ENCODE results near the gene DCLK2.

Gene DCLK2

GRCh38 chr4:150248181-150248580 lies 169.9 kb downstream of the DCLK2 start:
- DNase-seq, result no peak

GRCh38 chr4:150250293-150250997 lies 172.2 kb downstream of the DCLK2 start:
- no peak for DNase-seq

- DNase-seq, result no peak
These were observed 172.9 kb downstream of the DCLK2 start for GRCh38 chr4:150250998-150251651.

GRCh38 chr4:150251752-150252190 lies 173.5 kb downstream of the DCLK2 start:
- no peak for DNase-seq

GRCh38 chr4:150252306-150252705 lies 174.1 kb downstream of the DCLK2 start:
- DNase-seq, result no peak

GRCh38 chr4:150252741-150253140 lies 174.5 kb downstream of the DCLK2 start:
- DNase-seq, result no peak

- no peak for DNase-seq
These were observed 175.2 kb downstream of the DCLK2 start for GRCh38 chr4:150253416-150253815.

GRCh38 chr4:150253965-150254630 lies 175.9 kb downstream of the DCLK2 start:
- DNase-seq, result no peak

- DNase-seq, result no peak
These were observed 177.5 kb downstream of the DCLK2 start for GRCh38 chr4:150255610-150256224.

- DNase-seq, result no peak
These were observed 178.0 kb downstream of the DCLK2 start for GRCh38 chr4:150256225-150256620.

- DNase-seq, result no peak
These were observed 178.8 kb downstream of the DCLK2 start for GRCh38 chr4:150256841-150257730.

GRCh38 chr4:150258569-150258968 lies 180.3 kb downstream of the DCLK2 start:
- no peak for DNase-seq

- peak in 1 of 2 experiments; percentile 8 for DNase-seq
These were observed 181.8 kb downstream of the DCLK2 start for GRCh38 chr4:150259861-150260567.

GRCh38 chr4:150261571-150261970 lies 183.3 kb downstream of the DCLK2 start:
- DNase-seq, result no peak

- DNase-seq, result no peak
These were observed 184.4 kb downstream of the DCLK2 start for GRCh38 chr4:150262611-150263010.

GRCh38 chr4:150264595-150265161 lies 186.4 kb downstream of the DCLK2 start:
- DNase-seq, result no peak

- no peak for DNase-seq
These were observed 187.6 kb downstream of the DCLK2 start for GRCh38 chr4:150265806-150266205.

- no peak for DNase-seq
These were observed 190.2 kb downstream of the DCLK2 start for GRCh38 chr4:150268444-150268843.

- DNase-seq, result peak; percentile 73 to 85
These were observed 200.0 kb downstream of the DCLK2 start for GRCh38 chr4:150278206-150278605.

- DNase-seq, result peak in 1 of 2 experiments; percentile 6
These were observed 202.0 kb downstream of the DCLK2 start for GRCh38 chr4:150280081-150280895.

All from NCI-H524 (cell line).